GM10266 (cell line): ENCODE data around the gene CAMK1G.

ENCODE experiments used
- DNase-seq: peaks from one replicate; pipeline ENCODE4 v3.0.0; 2012; ENCODE audit errors: extremely low spot score
- TF ChIP-seq, protein P1 (sequence below): IDR thresholded peaks from 2 replicates; pipeline ENCODE4 v1.5.1; 2012; ENCODE audit warnings: mild to moderate bottlenecking, low read depth; ENCODE audit not compliant: control insufficient read depth, insufficient read depth; ENCODE audit errors: missing control alignments

Gene CAMK1G

DNA sequence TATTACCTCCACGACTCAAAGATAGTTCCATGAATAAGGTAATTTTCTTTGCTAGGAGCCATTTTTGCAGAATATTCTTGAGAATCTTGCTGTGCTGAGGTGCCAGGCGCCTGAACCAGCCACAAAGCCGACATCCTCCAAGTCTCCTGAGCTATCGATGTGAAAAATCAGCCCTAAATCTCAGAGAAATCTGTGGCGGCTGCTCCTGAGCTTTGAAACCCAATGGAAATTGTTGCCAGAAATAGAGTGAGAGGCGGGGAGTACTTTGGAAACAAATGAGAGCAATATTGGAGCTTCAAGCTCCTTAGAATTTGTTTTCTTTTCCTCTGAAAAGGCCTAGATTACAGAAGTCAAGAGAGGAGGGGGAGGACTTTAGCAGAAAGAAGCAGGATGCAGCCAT, 6.3 kb downstream of the CAMK1G start:
- TF ChIP-seq, protein P1, sequence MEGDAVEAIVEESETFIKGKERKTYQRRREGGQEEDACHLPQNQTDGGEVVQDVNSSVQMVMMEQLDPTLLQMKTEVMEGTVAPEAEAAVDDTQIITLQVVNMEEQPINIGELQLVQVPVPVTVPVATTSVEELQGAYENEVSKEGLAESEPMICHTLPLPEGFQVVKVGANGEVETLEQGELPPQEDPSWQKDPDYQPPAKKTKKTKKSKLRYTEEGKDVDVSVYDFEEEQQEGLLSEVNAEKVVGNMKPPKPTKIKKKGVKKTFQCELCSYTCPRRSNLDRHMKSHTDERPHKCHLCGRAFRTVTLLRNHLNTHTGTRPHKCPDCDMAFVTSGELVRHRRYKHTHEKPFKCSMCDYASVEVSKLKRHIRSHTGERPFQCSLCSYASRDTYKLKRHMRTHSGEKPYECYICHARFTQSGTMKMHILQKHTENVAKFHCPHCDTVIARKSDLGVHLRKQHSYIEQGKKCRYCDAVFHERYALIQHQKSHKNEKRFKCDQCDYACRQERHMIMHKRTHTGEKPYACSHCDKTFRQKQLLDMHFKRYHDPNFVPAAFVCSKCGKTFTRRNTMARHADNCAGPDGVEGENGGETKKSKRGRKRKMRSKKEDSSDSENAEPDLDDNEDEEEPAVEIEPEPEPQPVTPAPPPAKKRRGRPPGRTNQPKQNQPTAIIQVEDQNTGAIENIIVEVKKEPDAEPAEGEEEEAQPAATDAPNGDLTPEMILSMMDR, result no peak
- DNase-seq, result no peak

GRCh38 chr1:209590405-209590804, 6.9 kb downstream of the CAMK1G start:
- TF ChIP-seq, protein P1, result no peak
- DNase-seq, result no peak

DNA sequence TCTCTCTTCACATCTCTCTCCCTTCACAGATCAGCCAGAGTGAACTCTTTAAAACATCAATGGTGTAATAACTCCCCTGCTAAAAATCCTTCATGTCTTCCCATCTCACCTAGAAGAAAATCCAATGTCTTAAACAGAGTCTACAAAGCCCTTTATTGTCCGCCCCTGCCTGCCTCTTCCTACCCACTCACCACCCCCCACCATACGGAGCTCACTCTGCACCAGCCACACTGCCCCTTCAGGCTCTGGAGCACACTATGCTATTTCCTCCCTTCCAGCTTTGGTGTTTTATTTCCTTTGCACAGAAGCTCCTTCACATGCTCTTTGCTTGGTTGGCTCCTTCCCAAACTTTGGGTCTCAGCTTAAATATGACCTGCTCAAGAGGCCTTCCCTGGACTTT, 10.2 kb downstream of the CAMK1G start:
- no peak for DNase-seq

DNA sequence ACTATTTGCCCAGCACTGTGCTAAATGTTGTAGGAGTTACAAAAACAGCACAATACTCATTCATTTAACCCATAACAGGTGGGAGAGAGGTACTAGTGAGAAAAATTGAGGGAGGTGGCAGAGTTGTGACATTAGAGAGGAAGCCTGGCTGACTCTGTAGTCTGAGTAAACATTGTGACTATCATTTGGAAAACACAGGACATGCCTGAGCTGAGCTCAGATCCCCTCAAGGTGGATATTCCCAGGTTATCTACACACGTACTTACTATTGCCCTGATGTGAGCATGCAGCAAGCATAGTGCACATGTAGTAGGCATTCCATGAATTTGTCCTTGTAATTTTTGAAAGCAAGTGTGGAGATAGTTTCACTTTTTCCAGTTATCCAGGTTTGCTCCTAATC, 10.9 kb downstream of the CAMK1G start:
- TF ChIP-seq, protein P1, result no peak
- DNase-seq, result no peak

More for the DNA sequence above, 10.2 kb downstream of the CAMK1G start:
- TF ChIP-seq, protein P1, result no peak

DNA sequence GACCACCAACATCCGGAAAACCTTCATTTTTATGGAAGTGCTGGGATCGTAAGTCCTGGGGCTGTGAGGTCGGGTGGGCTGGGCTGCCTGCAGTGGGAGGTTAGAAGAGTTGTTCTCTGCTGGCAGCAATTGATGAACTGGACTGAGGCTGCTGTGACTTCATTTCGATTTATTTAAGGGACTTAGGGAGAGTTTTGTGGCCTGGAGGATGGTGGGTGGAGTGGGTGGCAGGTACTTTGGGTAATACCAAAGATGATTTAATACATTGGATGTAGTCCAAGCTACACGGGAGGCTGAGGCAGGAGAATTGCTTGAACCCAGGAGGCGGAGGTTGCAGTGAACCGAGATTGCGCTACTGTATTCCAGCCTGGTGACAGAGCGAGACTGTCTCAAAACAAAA, 11.5 kb downstream of the CAMK1G start:
- DNase-seq, result no peak

GRCh38 chr1:209595599-209596285, 12.2 kb downstream of the CAMK1G start:
- TF ChIP-seq, protein P1, result no peak
- no peak for DNase-seq

More for the DNA sequence above, 11.5 kb downstream of the CAMK1G start:
- TF ChIP-seq, protein P1, result no peak

- TF ChIP-seq, protein P1, result no peak
- DNase-seq, result no peak
Observed at GRCh38 chr1:209597499-209597898, 14.0 kb downstream of the CAMK1G start.
